GM12878 (cell line): ENCODE data around the gene EYS. TPM values are rescaled to one million over a fixed set of nuclear protein-coding genes. Genes with fewer than 3 reads are reported as not detected.

Source experiments
- ATAC-seq: fragments of 200-7000 bp; cut with Tn5 transposase; 3 replicates; pipeline ENCODE4 v1.9.1; 2020; ENCODE audit warnings: mild to moderate bottlenecking, moderate library complexity
- BruUV-seq: library from RNA; stranded (reverse); fragments of 400-500 nt; replicated peaks from 2 replicates; lab custom pipeline; 2021; lab: Mats Ljungman, UMichigan
- CTCF ChIA-PET: fragments of 300-600 bp; sonication (Branson Sonifier 250); formaldehyde crosslinking; extraction: SDS; loops from one replicate; lab custom pipeline; 2021; ENCODE audit warnings: inconsistent platforms; lab: Yijun Ruan, JAX
- POLR2A ChIA-PET: fragments of 350-600 bp; formaldehyde crosslinking; extraction: SDS; loops from one replicate; lab custom pipeline; 2021; ENCODE audit warnings: inconsistent platforms; lab: Charles Lee
- RAD21 ChIA-PET: fragments of 300-600 bp; sonication (Branson Sonifier 250); formaldehyde crosslinking; loops from one replicate; lab custom pipeline; 2023; ENCODE audit warnings: antibody characterized with exemption; ENCODE audit not compliant: unreplicated experiment; lab: Charles Lee
- SMC1A ChIA-PET: fragments of 300-600 bp; sonication (Branson Sonifier 250); formaldehyde crosslinking; loops from one replicate; lab custom pipeline; 2023; ENCODE audit not compliant: unreplicated experiment, uncharacterized antibody; lab: Charles Lee
- DNase-seq: peaks from one replicate; pipeline ENCODE4 v3.0.0-alpha.2; 2011; ENCODE audit warnings: low read depth, low spot score
- FAIRE-seq: peaks from 3 replicates; lab custom pipeline; 2011; peaks lifted over from hg19 to GRCh38; lab: Jason Lieb, UNC
- H2AFZ ChIP-seq: 2 replicates; pipeline ENCODE4 v1.6.0; 2011; ENCODE audit warnings: low read depth, low read length, control low read depth; ENCODE audit not compliant: control insufficient read depth
- H3K27ac ChIP-seq: 2 replicates; pipeline ENCODE4 v1.5.1; 2011; ENCODE audit warnings: control low read depth; ENCODE audit not compliant: control insufficient read depth, insufficient read depth
- H3K27me3 ChIP-seq, 2 experiments: replicated peaks in 1 of 2; 2 replicates each; pipeline versions ENCODE4 v1.6.0 to v1.6.1; 2011; ENCODE audit warnings: low read length in 1 of 2; ENCODE audit not compliant: control insufficient read depth in 2 of 2, insufficient read depth in 2 of 2
- H3K36me3 ChIP-seq, 2 experiments: 2 replicates each; pipeline ENCODE4 v1.5.1; 2011; ENCODE audit warnings: low read length in 1 of 2; ENCODE audit not compliant: control insufficient read depth in 2 of 2, insufficient read depth in 2 of 2
- H3K4me1 ChIP-seq: 2 replicates; pipeline ENCODE4 v1.6.1; 2011; ENCODE audit warnings: mild to moderate bottlenecking, low read length, moderate library complexity, mixed read lengths; ENCODE audit not compliant: control insufficient read depth, insufficient read depth
- H3K4me2 ChIP-seq: 2 replicates; pipeline ENCODE4 v1.6.0; 2011; ENCODE audit warnings: control low read depth; ENCODE audit not compliant: control insufficient read depth, insufficient read depth
- H3K4me3 ChIP-seq: fragments of 200-600 bp; sonication (generic); 2 replicates; pipeline ENCODE4 v1.5.1; 2016
- H3K79me2 ChIP-seq: 2 replicates; pipeline ENCODE4 v1.6.0; 2011; ENCODE audit warnings: low read length; ENCODE audit not compliant: control insufficient read depth, insufficient read depth
- H3K9ac ChIP-seq: 2 replicates; pipeline ENCODE4 v1.8.0; 2011; ENCODE audit warnings: low read length, control low read depth, mixed read lengths; ENCODE audit not compliant: control insufficient read depth, insufficient read depth
- H3K9me3 ChIP-seq: replicated peaks from 3 replicates; pipeline ENCODE4 v1.5.1; 2011; ENCODE audit warnings: mild to moderate bottlenecking, low read length; ENCODE audit not compliant: control insufficient read depth, insufficient read depth
- H4K20me1 ChIP-seq: 2 replicates; pipeline ENCODE4 v1.6.0; 2011; ENCODE audit not compliant: control insufficient read depth, insufficient read depth
- BRCA1 ChIP-seq: IDR thresholded peaks from 2 replicates; pipeline ENCODE4 v1.6.1; 2011; ENCODE audit warnings: low read depth, low read length, improper control_type of control experiment
- CBFB ChIP-seq: IDR thresholded peaks from 2 replicates; pipeline ENCODE4 v1.6.1; 2016; ENCODE audit warnings: antibody characterized with exemption, low read depth
- GATAD2B ChIP-seq: fragments of 450-650 bp; conservative IDR thresholded peaks from 2 replicates; pipeline ENCODE4 v1.6.1; 2017; ENCODE audit warnings: low read depth, mild to moderate bottlenecking, moderate library complexity
- JUNB ChIP-seq: IDR thresholded peaks from 2 replicates; pipeline ENCODE4 v1.6.1; 2016; ENCODE audit warnings: antibody characterized with exemption, mild to moderate bottlenecking
- MTA2 ChIP-seq: fragments of 450-650 bp; IDR thresholded peaks from 2 replicates; pipeline ENCODE4 v1.6.1; 2016; ENCODE audit warnings: low read depth, mild to moderate bottlenecking, moderate library complexity
- SMAD1 ChIP-seq: fragments of 450-650 bp; IDR thresholded peaks from 2 replicates; pipeline ENCODE4 v1.6.1; 2018; ENCODE audit warnings: mild to moderate bottlenecking, low read depth; ENCODE audit not compliant: partially characterized antibody
- WGBS: methylation state at CpG from one replicate; pipeline ENCODE4 v1.1.6; 2016; ENCODE audit warnings: low lambda C conversion rate; ENCODE audit not compliant: insufficient replicate concordance, insufficient coverage; ENCODE audit errors: missing lambda C conversion rate; 5-methylcytosine and 5-hydroxymethylcytosine counted together
- in situ Hi-C: fragments of 300-500 bp; cut with MboI; formaldehyde crosslinking; loops from 9 replicates; pipeline ENCODE4 v1.14.3; 2018; ENCODE audit warnings: mixed read lengths
- intact Hi-C: fragments of 100-400 bp; cut with micrococcal nuclease; formaldehyde crosslinking; loops from one replicate; pipeline ENCODE4 v1.14.2; 2022; ENCODE audit not compliant: unreplicated experiment
- polyA plus RNA-seq, 11 experiments: library from polyadenylated mRNA; depleted of rRNA in 4 of 11; unstranded in 6 of 11; stranded (reverse) in 5 of 11; fragments of >200 nt; fragmentation: Nextera tagmentation in 4 of 11; fragmentation: Illumina TruSeq in 1 of 11; extraction: Ambion mirVana in 4 of 11; extraction: Trizol in 1 of 11; gene quantifications; 1 replicate in 1 of 11; 2 replicates in 10 of 11; pipeline versions ENCODE4 v1.2.1 to v1.2.3, GENCODE V29; 2011 to 2016; ENCODE audit warnings: inconsistent platforms in 2 of 11, missing spikeins in 2 of 11, low read depth in 1 of 11
- total RNA-seq, 4 experiments: library from RNA; depleted of rRNA in 3 of 4; stranded (reverse); fragments of >200 nt in 3 of 4; fragmentation: Illumina TruSeq in 1 of 4; extraction: Trizol in 1 of 4; gene quantifications; 2 replicates each; pipeline versions ENCODE4 v1.2.1 to v1.2.3, GENCODE V29; 2013 to 2021
- TF ChIP-seq, protein P1 (sequence below): fragments of 450-650 bp; IDR thresholded peaks from 2 replicates; pipeline ENCODE4 v1.6.1; 2014; ENCODE audit warnings: mild to moderate bottlenecking
- TF ChIP-seq, protein P2 (sequence below): fragments of 450-650 bp; IDR thresholded peaks from 2 replicates; pipeline ENCODE4 v1.6.1; 2017; ENCODE audit warnings: antibody characterized with exemption, mild to moderate bottlenecking, moderate library complexity

The EYS gene
- total and polyA plus RNA-seq, 10 of the 15 experiments (the other 5 are each of a cell fraction or from before 2014, with no cell fraction given): under 0.01 to 0.14 (median 0.02) TPM; not detected in 1

GRCh38 chr6:64750910-64751309 is 956.1 kb downstream of the EYS start:
- Histone ChIP-seq H2AFZ (no peak overlapping the region), H3K9ac (no peak overlapping the region), H4K20me1 (no peaks in the 10 kb centered on the region), H3K9me3 (no peaks in the 10 kb centered on the region), H3K27ac (no peak overlapping the region), H3K4me3 (no peak overlapping the region), H3K4me1 (no peaks in the 10 kb centered on the region), H3K27me3 (no peaks in the 10 kb centered on the region), H3K4me2 (no peak overlapping the region), H3K36me3 (no peaks in the 10 kb centered on the region), H3K79me2 (no peaks in the 10 kb centered on the region)
- BruUV-seq: no TSS peak
- TF ChIP-seq BRCA1 (no peak), MTA2 (no peak), SMAD1 (no peak), CBFB (no peak), JUNB (no peak), GATAD2B (no peak)
- TF ChIP-seq, protein P1, sequence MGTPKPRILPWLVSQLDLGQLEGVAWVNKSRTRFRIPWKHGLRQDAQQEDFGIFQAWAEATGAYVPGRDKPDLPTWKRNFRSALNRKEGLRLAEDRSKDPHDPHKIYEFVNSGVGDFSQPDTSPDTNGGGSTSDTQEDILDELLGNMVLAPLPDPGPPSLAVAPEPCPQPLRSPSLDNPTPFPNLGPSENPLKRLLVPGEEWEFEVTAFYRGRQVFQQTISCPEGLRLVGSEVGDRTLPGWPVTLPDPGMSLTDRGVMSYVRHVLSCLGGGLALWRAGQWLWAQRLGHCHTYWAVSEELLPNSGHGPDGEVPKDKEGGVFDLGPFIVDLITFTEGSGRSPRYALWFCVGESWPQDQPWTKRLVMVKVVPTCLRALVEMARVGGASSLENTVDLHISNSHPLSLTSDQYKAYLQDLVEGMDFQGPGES: no peak
- TF ChIP-seq, protein P2, sequence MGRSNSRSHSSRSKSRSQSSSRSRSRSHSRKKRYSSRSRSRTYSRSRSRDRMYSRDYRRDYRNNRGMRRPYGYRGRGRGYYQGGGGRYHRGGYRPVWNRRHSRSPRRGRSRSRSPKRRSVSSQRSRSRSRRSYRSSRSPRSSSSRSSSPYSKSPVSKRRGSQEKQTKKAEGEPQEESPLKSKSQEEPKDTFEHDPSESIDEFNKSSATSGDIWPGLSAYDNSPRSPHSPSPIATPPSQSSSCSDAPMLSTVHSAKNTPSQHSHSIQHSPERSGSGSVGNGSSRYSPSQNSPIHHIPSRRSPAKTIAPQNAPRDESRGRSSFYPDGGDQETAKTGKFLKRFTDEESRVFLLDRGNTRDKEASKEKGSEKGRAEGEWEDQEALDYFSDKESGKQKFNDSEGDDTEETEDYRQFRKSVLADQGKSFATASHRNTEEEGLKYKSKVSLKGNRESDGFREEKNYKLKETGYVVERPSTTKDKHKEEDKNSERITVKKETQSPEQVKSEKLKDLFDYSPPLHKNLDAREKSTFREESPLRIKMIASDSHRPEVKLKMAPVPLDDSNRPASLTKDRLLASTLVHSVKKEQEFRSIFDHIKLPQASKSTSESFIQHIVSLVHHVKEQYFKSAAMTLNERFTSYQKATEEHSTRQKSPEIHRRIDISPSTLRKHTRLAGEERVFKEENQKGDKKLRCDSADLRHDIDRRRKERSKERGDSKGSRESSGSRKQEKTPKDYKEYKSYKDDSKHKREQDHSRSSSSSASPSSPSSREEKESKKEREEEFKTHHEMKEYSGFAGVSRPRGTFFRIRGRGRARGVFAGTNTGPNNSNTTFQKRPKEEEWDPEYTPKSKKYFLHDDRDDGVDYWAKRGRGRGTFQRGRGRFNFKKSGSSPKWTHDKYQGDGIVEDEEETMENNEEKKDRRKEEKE: no peak
- SMC1A ChIA-PET: interaction anchor here (0.6 kb wide), 1 partner anchor 128 kb away, joined by 4 read pairs; no protein-coding TSS in a partner anchor
- in situ Hi-C loops: no loop called here
- FAIRE-seq (no peak), ATAC-seq (no peak), DNase-seq (no peak)
- CTCF ChIA-PET: interaction anchor here (0.7 kb wide), 1 partner anchor 106 kb away, joined by 3 read pairs; no protein-coding TSS in a partner anchor
- WGBS: 0% methylated on average over 2 of the region's 2 CpGs
- POLR2A ChIA-PET: no interaction called here
- RAD21 ChIA-PET: no interaction called here
- intact Hi-C loops: no loop called here
